Measurements from ENCODE around the gene MMP14.
"Not testable (repeated sequence)": the region's sequence is repeated elsewhere in the genome, so short reads cannot be mapped to it uniquely, and the experiment has no call there.

The MMP14 gene

GRCh38 chr14:22842211-22843122, 6.1 kb downstream of the MMP14 start:
- DNase-seq = no peak

- no peak for DNase-seq
Measured at GRCh38 chr14:22843123-22843925, 6.9 kb downstream of the MMP14 start.

DNA sequence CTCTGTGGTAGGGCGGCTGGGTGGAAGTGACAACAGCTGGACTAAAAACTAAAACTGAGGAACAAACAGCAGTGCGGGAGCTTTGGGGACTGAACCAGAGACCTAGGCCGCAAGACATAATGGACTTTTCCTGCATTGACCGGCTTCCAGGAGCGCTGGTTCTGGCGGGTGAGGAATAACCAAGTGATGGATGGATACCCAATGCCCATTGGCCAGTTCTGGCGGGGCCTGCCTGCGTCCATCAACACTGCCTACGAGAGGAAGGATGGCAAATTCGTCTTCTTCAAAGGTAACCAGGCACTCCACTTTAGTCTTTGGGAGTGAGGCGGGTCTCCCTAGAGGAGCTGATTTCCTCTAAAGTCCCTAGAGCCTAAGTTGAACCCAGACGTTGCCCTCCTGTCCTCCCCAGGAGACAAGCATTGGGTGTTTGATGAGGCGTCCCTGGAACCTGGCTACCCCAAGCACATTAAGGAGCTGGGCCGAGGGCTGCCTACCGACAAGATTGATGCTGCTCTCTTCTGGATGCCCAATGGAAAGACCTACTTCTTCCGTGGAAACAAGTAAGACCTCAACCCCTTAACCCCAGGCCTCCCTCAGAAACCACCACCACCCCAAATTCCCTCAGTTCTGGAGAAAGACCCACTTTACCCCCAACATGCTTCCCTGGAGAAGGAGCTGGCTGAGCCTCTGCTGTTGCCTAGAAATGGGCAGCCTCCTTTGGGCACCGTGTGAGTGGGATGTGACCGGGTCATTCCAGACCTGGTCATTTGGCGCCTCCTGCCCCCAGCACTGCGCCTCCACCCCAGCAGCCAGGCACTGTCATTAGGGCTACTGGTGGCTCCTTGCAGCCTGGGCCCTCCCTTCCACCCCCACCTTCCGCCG, 8.1 kb downstream of the MMP14 start:
- no peak for DNase-seq

- DNase-seq = no peak
Measured at GRCh38 chr14:22845103-22845394, 8.7 kb downstream of the MMP14 start.

GRCh38 chr14:22845821-22846625, 9.6 kb downstream of the MMP14 start:
- DNase-seq = no peak

DNA sequence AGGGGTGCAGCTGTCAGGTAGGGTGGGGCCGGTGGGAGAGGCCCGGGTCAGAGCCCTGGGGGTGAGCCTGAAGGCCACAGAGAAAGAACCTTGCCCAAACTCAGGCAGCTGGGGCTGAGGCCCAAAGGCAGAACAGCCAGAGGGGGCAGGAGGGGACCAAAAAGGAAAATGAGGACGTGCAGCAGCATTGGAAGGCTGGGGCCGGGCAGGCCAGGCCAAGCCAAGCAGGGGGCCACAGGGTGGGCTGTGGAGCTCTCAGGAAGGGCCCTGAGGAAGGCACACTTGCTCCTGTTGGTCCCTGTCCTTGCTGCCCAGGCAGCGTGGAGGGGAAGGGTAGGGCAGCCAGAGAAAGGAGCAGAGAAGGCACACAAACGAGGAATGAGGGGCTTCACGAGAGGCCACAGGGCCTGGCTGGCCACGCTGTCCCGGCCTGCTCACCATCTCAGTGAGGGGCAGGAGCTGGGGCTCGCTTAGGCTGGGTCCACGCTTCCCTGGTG, 10.5 kb downstream of the MMP14 start:
- DNase-seq = no peak

DNA sequence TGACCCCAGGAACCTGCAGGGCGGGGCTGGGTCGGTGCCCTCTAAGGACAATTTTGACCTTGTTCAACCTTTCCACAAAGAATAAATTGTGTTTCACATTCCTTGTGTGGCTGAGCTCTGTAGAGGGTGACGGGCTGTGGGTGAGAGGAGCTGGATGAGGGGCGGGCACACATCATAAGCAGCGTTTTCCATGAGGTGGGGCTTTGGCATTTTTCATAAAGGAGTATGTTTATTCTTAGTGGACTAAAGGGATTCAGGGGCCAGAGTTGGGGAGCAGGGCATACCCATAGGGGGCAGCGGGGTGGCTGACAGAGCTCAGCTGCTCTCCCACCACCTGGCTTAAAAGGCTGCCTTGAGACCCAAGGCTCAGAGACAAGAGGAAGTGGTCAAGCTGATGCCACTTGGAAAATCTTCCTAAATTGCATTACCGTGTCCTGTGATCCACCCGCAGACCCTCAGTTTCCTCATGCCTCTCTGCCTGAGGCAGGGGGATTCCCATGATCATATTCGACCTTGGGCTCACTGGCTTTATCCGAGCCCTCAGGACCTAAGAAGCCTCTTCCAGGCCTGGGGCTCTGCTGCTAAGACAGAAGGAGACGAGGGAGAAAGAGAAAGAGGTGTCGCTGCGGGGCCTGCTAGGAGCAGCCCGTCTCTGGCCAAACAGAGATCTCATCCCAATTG, 11.4 kb downstream of the MMP14 start:
- DNase-seq = no peak

GRCh38 chr14:22848351-22849164, 12.2 kb downstream of the MMP14 start:
- no peak for DNase-seq

- DNase-seq = no peak
Measured at GRCh38 chr14:22849212-22849819, 12.9 kb downstream of the MMP14 start.

- no peak for DNase-seq
Measured at GRCh38 chr14:22850944-22851764, 14.8 kb downstream of the MMP14 start.

GRCh38 chr14:22852178-22852577, 15.8 kb downstream of the MMP14 start:
- not testable (repeated sequence) for DNase-seq

GRCh38 chr14:22852599-22852939, 16.2 kb downstream of the MMP14 start:
- DNase-seq = no peak

GRCh38 chr14:22852940-22853767, 16.8 kb downstream of the MMP14 start:
- peak; percentile 80 to 93 for DNase-seq

- not testable (repeated sequence) for DNase-seq
Measured at GRCh38 chr14:22854296-22854695, 17.9 kb downstream of the MMP14 start.

DNA sequence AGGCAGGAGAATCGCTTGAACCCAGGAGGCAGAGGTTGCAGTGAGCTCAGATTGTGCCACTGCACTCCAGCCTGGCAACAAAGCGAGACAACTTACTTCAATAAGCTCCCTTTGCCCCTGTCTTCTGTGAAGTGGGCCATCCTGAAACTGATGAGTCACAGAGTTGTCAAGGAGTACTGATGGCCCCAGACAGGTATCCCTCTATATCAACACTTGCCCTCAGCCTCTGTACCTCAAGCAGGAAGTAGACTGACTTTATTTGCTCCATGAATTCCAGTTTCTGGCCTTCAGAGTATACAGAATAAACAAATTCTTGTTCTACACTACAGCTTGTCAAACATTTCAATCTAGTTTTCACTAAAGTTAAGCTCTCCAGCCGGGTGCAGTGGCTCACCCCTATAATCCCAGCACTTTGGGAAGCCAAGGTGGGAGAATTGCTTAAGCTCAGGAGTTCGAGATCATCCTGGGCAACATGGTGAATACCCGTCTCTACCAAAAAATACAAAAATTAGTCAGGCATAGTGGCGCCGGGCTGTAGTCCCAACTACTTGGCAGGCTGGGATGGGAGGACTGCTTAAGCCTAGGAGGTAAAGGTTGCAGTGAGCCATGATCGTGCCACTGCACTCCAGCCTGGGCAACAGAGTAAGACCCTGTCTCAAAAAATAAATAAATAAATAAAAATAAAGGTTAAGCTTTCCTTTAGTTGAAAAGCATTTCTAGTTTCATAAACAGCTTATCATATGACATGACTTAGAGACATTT, 18.8 kb downstream of the MMP14 start:
- DNase-seq = no peak

- DNase-seq = no peak
Measured at GRCh38 chr14:22856428-22856827, 20.0 kb downstream of the MMP14 start.

DNA sequence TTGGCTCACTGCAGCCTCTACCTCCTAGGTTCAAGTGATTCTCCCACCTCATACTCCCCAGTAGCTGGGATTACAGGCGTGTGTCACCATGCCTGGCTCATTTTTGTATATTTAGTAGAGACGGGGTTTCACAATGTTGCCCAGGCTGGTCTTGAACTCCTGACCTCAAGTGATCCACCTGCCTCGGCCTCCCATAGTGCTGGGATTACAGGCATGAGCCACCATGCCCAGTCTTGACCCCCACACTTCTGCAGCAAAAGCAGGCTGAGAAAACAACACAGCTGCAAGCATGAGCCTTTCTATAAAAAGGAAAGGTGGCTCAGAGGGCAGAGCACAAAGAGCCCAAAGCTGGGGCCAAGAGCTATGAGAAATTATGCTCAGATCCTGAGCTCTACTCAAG, 24.0 kb downstream of the MMP14 start:
- not testable (repeated sequence) for DNase-seq

- no peak for DNase-seq
Measured at GRCh38 chr14:22861651-22862050, 25.3 kb downstream of the MMP14 start.
